GM12801 (cell line): Measurements from ENCODE around the gene UBE2J2.

Experiments
- CTCF ChIP-seq: IDR thresholded peaks from one replicate; pipeline ENCODE4 v1.5.1; 2011; ENCODE audit warnings: control low read depth; ENCODE audit not compliant: insufficient read length; ENCODE audit errors: extremely low read depth

UBE2J2 gene

GRCh38 chr1:1307261-1307922 is 33.7 kb upstream of the UBE2J2 start:
- no peak for TF ChIP-seq CTCF

- TF ChIP-seq CTCF: no peak
Measured at GRCh38 chr1:1306661-1307260, 33.1 kb upstream of the UBE2J2 start.

- no peak for TF ChIP-seq CTCF
Measured at GRCh38 chr1:1306070-1306660, 32.5 kb upstream of the UBE2J2 start.

GRCh38 chr1:1305300-1306069 is 31.8 kb upstream of the UBE2J2 start:
- no peak for TF ChIP-seq CTCF

- no peak for TF ChIP-seq CTCF
Measured at GRCh38 chr1:1304331-1305299, 31.0 kb upstream of the UBE2J2 start.

- TF ChIP-seq CTCF: no peak
Measured at GRCh38 chr1:1303736-1304135, 30.1 kb upstream of the UBE2J2 start.
